Prostate gland (tissue), 2 donors: ENCODE data around the gene LARP4B.

Source experiments
- POLR2AphosphoS5 ChIP-seq: sonication (generic); formaldehyde crosslinking; IDR thresholded peaks from one replicate; pipeline ENCODE4 v1.6.1; 2017; ENCODE audit warnings: antibody characterized with exemption
- TF ChIP-seq, protein P1 (sequence below), 4 experiments: fragments of 200-600 bp in 2 of 4; fragments of 450-650 bp in 2 of 4; sonication (generic) in 2 of 4; IDR thresholded peaks; 1 replicate in 3 of 4; 2 replicates in 1 of 4; pipeline ENCODE4 v1.5.1; 2016 to 2019; ENCODE audit warnings: antibody characterized with exemption in 4 of 4, mild to moderate bottlenecking in 2 of 4, moderate library complexity in 2 of 4

DNA sequence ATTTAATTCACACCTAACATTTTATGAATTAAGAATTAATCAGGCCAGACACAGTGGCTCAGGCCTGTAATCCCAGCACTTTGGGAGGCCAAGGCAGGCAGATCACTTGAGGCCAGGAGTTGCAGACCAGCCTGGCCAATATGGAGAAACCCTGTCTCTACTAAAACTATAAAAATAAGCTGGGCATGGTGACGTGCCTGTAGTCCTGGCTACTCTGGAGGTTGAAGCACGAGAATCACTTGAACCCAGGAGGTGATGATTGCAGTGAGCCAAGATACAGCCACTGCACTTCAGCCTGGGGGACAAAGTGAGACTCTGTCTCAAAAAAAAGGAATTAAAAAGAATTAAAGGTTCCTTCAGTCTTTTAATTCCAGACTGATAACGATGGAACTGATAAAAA lies 11.1 kb downstream of the LARP4B start:
- no peak for TF ChIP-seq POLR2AphosphoS5
- TF ChIP-seq, protein P1, sequence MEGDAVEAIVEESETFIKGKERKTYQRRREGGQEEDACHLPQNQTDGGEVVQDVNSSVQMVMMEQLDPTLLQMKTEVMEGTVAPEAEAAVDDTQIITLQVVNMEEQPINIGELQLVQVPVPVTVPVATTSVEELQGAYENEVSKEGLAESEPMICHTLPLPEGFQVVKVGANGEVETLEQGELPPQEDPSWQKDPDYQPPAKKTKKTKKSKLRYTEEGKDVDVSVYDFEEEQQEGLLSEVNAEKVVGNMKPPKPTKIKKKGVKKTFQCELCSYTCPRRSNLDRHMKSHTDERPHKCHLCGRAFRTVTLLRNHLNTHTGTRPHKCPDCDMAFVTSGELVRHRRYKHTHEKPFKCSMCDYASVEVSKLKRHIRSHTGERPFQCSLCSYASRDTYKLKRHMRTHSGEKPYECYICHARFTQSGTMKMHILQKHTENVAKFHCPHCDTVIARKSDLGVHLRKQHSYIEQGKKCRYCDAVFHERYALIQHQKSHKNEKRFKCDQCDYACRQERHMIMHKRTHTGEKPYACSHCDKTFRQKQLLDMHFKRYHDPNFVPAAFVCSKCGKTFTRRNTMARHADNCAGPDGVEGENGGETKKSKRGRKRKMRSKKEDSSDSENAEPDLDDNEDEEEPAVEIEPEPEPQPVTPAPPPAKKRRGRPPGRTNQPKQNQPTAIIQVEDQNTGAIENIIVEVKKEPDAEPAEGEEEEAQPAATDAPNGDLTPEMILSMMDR (IDR thresholded peaks at IDR 0.05), result no peak
